ENCODE measurements around the gene TMEM233. TPM values are rescaled to one million over a fixed set of nuclear protein-coding genes. Genes with fewer than 3 reads are reported as not detected.
A peak's percentile ranks its signal among the peaks of the same experiment; 100 is the strongest.

Gene TMEM233
- total RNA-seq, 1 donor from 2014 or later = 0.11 TPM

DNA sequence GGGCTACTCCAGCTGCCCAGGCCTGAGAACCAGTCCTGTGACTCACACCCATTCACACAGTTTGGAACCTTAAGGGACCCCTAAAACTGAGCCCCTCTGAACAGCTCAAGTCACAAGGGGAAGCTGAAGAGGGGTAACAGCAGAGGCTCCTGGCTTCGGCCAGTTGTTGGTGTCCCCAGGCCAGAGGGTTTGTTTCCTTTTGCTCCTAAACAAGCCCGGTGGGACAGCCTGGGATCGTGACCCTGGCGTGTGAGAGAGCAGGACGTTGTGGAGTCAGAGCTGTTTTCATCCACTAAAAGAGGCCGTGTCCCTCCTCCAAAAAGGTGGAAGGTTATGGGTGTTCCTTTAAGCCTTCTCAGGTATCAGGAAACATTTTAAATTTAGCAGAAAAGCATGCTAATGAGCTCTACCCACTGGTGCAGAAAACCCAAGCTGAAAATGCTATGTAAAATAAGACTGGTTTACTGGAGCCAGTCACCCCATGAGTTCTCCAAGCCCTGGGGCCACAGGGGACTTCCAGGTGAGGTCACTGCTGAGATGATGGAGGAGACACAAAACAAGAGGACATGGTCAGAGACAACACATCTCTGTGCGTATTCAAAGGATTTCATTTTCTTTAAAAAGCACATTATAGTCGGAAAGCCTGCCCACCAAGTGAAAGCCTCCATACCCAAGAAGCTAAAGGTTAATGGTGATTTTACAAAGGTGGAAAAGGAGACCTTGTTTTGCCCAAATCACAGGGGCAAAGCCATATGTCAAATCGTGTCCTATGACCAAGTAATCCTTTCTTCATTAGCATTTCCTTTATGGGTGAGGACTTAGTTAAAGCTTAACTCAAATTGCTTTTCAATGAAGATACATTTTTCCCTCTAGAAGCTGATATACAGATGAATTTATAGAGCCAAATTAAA is 88.4 kb downstream of the TMEM233 start:
- Histone ChIP-seq H3K4me1 (peaks cover 50% of the 10 kb centered on the region), H3K27me3 (ENCODE audit: low read depth) (no peaks in the 10 kb centered on the region), H3K4me3 (no peak overlapping the region), H3K27ac (replicated peaks) (peak overlapping the region; percentile 44), H3K36me3 (peaks cover 53% of the 10 kb centered on the region), H3K9me3 (replicated peaks) (no peaks in the 10 kb centered on the region)
- DNase-seq = no peak
- TF ChIP-seq, protein P1, sequence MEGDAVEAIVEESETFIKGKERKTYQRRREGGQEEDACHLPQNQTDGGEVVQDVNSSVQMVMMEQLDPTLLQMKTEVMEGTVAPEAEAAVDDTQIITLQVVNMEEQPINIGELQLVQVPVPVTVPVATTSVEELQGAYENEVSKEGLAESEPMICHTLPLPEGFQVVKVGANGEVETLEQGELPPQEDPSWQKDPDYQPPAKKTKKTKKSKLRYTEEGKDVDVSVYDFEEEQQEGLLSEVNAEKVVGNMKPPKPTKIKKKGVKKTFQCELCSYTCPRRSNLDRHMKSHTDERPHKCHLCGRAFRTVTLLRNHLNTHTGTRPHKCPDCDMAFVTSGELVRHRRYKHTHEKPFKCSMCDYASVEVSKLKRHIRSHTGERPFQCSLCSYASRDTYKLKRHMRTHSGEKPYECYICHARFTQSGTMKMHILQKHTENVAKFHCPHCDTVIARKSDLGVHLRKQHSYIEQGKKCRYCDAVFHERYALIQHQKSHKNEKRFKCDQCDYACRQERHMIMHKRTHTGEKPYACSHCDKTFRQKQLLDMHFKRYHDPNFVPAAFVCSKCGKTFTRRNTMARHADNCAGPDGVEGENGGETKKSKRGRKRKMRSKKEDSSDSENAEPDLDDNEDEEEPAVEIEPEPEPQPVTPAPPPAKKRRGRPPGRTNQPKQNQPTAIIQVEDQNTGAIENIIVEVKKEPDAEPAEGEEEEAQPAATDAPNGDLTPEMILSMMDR (IDR thresholded peaks at IDR 0.05; ENCODE audit: borderline replicate concordance) = no peak
- intact Hi-C loops (cut with micrococcal nuclease) = no loop called here

DNA sequence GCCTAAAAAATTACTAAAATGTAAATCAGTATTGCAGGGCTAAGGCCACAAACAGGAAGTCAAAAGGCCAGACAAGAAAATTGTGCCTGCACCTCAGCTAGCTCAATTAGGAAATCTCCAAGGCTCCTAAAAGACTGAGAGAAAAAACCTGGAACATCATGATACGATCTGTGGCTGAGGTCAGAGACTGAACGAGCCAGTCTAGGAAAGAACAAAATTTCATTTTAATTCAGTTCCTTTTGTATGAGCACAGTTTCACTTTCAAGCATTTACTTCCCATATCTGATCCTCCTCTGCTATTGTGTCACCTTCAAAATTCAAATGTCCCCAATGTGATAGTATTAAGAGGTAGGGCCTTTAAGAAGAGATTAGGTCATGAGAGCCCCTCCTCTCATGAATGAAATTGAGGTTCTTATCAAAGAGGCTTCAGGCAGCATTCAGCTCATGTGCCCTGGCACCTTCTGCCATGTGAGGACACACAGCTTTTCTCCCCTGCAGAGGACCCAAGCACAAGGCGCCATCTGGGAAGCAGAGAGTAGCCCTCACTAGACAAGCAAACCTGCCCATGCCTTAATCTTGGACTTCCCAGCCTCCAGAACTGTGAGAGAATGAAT is 89.2 kb downstream of the TMEM233 start:
- peaks cover 54% of the 10 kb centered on the region for H3K4me1 ChIP-seq
- H3K27me3 ChIP-seq (ENCODE audit: low read depth) = no peaks in the 10 kb centered on the region
- TF ChIP-seq, protein P1 (IDR thresholded peaks at IDR 0.05; ENCODE audit: borderline replicate concordance) = no peak
- H3K36me3 ChIP-seq = peaks cover 45% of the 10 kb centered on the region
- no peaks in the 10 kb centered on the region for H3K9me3 ChIP-seq (replicated peaks)
- H3K27ac ChIP-seq (replicated peaks) = peak overlapping the region; percentile 44
- intact Hi-C loops (cut with micrococcal nuclease) = no loop called here
- no peak overlapping the region for H3K4me3 ChIP-seq
- DNase-seq = no peak

DNA sequence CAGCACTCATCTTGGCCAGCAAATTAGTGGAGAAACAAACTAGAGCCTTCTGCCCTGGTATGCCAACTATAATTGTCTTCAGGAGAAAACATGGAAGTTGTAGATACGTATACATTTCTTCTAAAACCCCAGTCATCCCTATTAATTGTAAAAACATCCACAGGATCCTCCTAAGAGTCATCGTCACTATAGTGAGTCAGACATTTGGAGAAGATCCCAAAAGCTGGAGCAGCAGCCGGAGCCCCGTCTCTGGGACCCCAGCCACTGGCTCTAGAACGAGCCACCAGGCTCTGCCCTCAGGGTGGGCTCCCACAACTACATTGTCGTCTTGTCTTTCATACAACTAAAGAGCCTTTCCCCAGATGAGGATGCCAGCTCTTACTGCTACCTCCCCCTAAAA is 89.8 kb downstream of the TMEM233 start:
- Histone ChIP-seq H3K36me3 (peaks cover 38% of the 10 kb centered on the region), H3K27me3 (ENCODE audit: low read depth) (no peaks in the 10 kb centered on the region), H3K27ac (replicated peaks) (no peak overlapping the region), H3K4me3 (no peak overlapping the region), H3K4me1 (peaks cover 51% of the 10 kb centered on the region), H3K9me3 (replicated peaks) (no peaks in the 10 kb centered on the region)
- intact Hi-C loops (cut with micrococcal nuclease) = no loop called here
- DNase-seq = no peak
- TF ChIP-seq, protein P1 (IDR thresholded peaks at IDR 0.05; ENCODE audit: borderline replicate concordance) = no peak

DNA sequence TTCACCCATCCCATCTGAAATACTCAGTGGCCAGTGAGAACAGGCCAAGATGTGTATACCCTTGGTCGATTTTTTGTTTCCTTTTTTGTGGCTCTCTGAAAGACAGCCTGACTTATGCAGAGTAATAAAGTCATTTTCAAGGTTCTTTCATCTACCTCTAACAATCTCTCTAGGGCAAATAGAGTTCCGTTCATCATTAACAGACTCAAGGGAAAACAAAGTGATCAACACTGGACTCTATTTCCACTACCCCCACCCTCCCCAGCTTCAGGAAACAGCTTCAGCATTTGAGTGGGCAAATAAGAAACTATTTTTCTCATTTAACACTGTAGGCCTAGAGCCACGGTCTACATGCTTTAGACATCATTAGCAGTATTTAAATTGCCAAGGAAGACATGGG is 90.2 kb downstream of the TMEM233 start:
- DNase-seq = no peak
- intact Hi-C loops (cut with micrococcal nuclease) = no loop called here
- Histone ChIP-seq H3K27ac (replicated peaks) (no peak overlapping the region), H3K4me3 (no peak overlapping the region), H3K36me3 (peaks cover 34% of the 10 kb centered on the region), H3K27me3 (ENCODE audit: low read depth) (no peaks in the 10 kb centered on the region), H3K4me1 (peaks cover 47% of the 10 kb centered on the region), H3K9me3 (replicated peaks) (no peaks in the 10 kb centered on the region)
- TF ChIP-seq, protein P1 (IDR thresholded peaks at IDR 0.05; ENCODE audit: borderline replicate concordance) = no peak

DNA sequence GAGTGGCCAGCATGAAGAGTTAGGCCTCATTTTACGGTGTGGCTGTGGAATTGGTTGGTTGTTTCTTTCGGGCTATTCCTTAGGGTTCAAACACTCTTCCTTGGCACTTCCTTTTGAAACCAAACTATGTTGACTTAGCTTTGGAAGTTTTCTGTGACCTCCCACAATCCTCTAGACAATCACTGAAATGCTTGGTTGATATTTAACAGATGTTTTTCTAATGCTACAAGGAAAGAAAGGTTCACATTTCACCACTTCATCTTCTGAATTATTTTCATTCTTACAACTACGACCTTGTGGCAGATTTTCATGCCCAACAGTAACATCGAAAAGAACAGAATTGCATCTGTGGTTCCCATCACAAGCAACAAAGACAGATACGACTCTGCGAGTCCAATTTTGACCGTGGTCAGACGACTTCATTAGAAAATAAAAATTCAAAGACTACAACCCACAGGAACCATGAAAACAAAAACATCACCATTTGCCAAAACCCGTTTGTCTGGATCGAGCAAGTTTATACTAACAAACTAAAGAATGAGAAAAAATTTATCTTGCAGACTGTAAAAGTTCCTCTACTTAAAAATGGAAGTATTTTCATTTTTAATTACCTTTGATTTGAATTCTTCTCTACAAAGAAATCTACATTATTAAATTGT is 91.3 kb downstream of the TMEM233 start:
- Histone ChIP-seq H3K4me1 (peaks cover 36% of the 10 kb centered on the region), H3K27me3 (ENCODE audit: low read depth) (no peaks in the 10 kb centered on the region), H3K9me3 (replicated peaks) (no peaks in the 10 kb centered on the region), H3K36me3 (peaks cover 24% of the 10 kb centered on the region), H3K4me3 (no peak overlapping the region), H3K27ac (replicated peaks) (peak overlapping the region; percentile 0)
- intact Hi-C loops (cut with micrococcal nuclease) = no loop called here
- DNase-seq = no peak
- TF ChIP-seq, protein P1 (IDR thresholded peaks at IDR 0.05; ENCODE audit: borderline replicate concordance) = no peak

Data from left ventricle myocardium inferior (tissue), 1 donor.